ENCODE data around the gene FRMD1. TPM values are rescaled to one million over a fixed set of nuclear protein-coding genes. Genes with fewer than 3 reads are reported as not detected.

FRMD1 gene
- total RNA-seq, 2 experiments from 2014 or later, result not detected

DNA sequence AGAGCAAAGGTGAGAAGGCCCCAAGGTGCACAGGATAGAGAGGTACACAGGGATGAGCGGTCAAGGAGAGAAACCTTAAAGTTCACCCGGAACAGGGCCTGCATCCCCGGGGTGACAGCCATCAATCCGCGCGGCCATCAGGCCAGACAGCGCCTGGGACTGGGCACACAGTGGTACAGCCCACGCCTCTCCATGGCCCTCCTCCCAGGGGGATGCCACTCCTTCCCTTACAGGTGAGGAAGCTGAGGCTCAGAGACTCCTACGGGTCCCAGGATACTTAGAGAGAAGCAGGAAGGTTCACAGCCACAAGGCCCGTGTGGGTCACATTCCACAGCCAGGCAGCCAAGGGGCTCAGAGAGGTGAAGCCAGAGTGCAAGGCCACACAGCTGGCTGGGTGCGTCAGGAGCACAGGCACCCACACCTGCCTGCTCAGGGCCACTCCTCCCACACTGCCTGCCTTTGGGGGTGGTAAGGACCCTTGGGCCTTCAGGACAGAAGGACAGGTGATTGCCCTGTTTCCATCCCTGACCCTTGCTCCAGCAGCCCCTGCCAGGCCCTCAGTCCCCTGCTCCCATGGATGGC is 14.7 kb downstream of the FRMD1 start:
- no peaks in the 10 kb centered on the region for H3K36me3 ChIP-seq (ENCODE audit: insufficient read depth, low read length)
- H3K27ac ChIP-seq (ENCODE audit: low read depth in 1 of 2, low read length in 2 of 2), result no peak overlapping the region
- H3K4me3 Mint-ChIP-seq, result no peak overlapping the region
- H3K4me1 Mint-ChIP-seq (ENCODE audit: low read depth), result no peaks in the 10 kb centered on the region
- H3K9me3 ChIP-seq (ENCODE audit: control insufficient read depth in 1 of 2, insufficient read depth in 1 of 2, low read length in 2 of 2), result peaks cover 0 to 7% of the 10 kb centered on the region in 2 experiments
- intact Hi-C loops (cut with DNase I, micrococcal nuclease), result no loop called here
- H3K4me3 ChIP-seq (ENCODE audit: low read length), result no peak overlapping the region
- no peak for TF ChIP-seq CTCF (IDR thresholded peaks at IDR 0.05)
- H3K27ac Mint-ChIP-seq, result no peak overlapping the region
- ChIA-PET POLR2A (no interaction called here), CTCF (no interaction called here)
- no peak for DNase-seq
- H3K9me3 Mint-ChIP-seq, result no peaks in the 10 kb centered on the region
- no peak for ATAC-seq (ENCODE audit: poor library complexity)
- no peaks in the 10 kb centered on the region for H3K27me3 ChIP-seq (ENCODE audit: control insufficient read depth in 1 of 2, insufficient read depth in 2 of 2, low read length in 2 of 2)
- H3K36me3 Mint-ChIP-seq (ENCODE audit: low read depth), result no peaks in the 10 kb centered on the region
- no peaks in the 10 kb centered on the region for H3K27me3 Mint-ChIP-seq
- no peaks in the 10 kb centered on the region for H3K4me1 ChIP-seq (ENCODE audit: insufficient read depth, low read length)

GRCh38 chr6:168063431-168063830 is 15.6 kb downstream of the FRMD1 start:
- ATAC-seq (ENCODE audit: poor library complexity), result no peak
- no peaks in the 10 kb centered on the region for H3K36me3 ChIP-seq (ENCODE audit: insufficient read depth, low read length)
- H3K4me3 ChIP-seq (ENCODE audit: low read length), result no peak overlapping the region
- peaks cover 0 to 7% of the 10 kb centered on the region in 2 experiments for H3K9me3 ChIP-seq (ENCODE audit: control insufficient read depth in 1 of 2, insufficient read depth in 1 of 2, low read length in 2 of 2)
- no peaks in the 10 kb centered on the region for H3K9me3 Mint-ChIP-seq
- CTCF ChIA-PET, result no interaction called here
- H3K27ac ChIP-seq (ENCODE audit: low read depth in 1 of 2, low read length in 2 of 2), result no peak overlapping the region
- H3K36me3 Mint-ChIP-seq (ENCODE audit: low read depth), result no peaks in the 10 kb centered on the region
- DNase-seq, result no peak
- H3K4me1 Mint-ChIP-seq (ENCODE audit: low read depth), result no peaks in the 10 kb centered on the region
- no peaks in the 10 kb centered on the region for H3K27me3 ChIP-seq (ENCODE audit: control insufficient read depth in 1 of 2, insufficient read depth in 2 of 2, low read length in 2 of 2)
- POLR2A ChIA-PET, result no interaction called here
- no peaks in the 10 kb centered on the region for H3K4me1 ChIP-seq (ENCODE audit: insufficient read depth, low read length)
- no peaks in the 10 kb centered on the region for H3K27me3 Mint-ChIP-seq
- H3K4me3 Mint-ChIP-seq, result no peak overlapping the region
- H3K27ac Mint-ChIP-seq, result no peak overlapping the region
- TF ChIP-seq CTCF (IDR thresholded peaks at IDR 0.05), result no peak
- intact Hi-C loops (cut with DNase I, micrococcal nuclease), result no loop called here

DNA sequence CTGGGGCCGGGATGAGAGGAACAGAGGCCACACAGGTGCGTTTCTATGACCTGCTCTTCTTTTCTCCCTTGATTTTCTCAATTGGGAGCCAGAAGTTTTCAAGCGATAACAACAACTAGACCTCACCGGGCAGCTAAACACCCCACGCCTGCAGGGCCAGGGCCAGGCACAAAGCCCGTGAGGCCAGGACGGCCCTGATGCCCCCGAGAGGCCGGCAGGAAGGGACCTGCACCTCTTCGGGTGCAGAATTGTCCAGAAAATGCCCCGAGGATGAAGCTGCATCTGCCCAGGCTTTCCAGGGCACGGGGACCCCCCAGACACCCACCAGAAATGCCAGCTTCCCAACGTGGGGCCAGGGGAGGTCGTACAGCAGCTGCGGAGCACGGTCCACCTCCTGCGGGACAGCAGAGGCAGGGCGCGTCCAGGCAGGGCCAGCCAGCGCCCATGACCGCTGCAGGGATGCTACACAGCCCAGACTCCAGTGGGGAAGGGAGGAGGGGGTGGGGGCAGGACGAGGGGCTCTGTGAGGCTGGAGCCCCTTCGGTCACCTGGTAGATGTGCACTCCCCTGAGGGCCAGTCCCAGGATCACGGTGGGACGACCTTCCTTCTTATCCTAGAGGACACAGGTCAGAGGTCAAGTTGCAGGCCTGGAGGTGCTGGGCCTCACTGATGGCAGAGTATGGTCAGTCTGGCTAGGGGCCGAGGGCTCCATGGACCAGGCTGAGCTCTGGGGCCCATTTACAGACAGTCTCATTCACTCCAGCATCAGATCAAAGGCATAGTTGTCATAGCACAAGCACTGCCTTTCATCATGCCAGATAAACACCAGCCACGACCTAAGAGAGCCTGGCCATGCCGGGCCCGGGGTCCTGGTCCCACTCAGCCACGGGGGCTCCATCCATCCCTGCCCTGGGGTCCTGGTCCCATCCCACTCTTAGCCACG is 16.4 kb downstream of the FRMD1 start:
- H3K27ac ChIP-seq (ENCODE audit: low read depth in 1 of 2, low read length in 2 of 2), result no peak overlapping the region
- H3K27me3 Mint-ChIP-seq, result no peaks in the 10 kb centered on the region
- ATAC-seq (ENCODE audit: poor library complexity) (no peak), DNase-seq (no peak)
- TF ChIP-seq CTCF (IDR thresholded peaks at IDR 0.05), result no peak
- no peaks in the 10 kb centered on the region for H3K36me3 Mint-ChIP-seq (ENCODE audit: low read depth)
- H3K4me1 Mint-ChIP-seq (ENCODE audit: low read depth), result no peaks in the 10 kb centered on the region
- H3K27ac Mint-ChIP-seq, result no peak overlapping the region
- no peaks in the 10 kb centered on the region for H3K9me3 Mint-ChIP-seq
- intact Hi-C loops (cut with DNase I, micrococcal nuclease), result no loop called here
- H3K4me3 ChIP-seq (ENCODE audit: low read length), result no peak overlapping the region
- no peak overlapping the region for H3K4me3 Mint-ChIP-seq
- H3K36me3 ChIP-seq (ENCODE audit: insufficient read depth, low read length), result no peaks in the 10 kb centered on the region
- ChIA-PET POLR2A (no interaction called here), CTCF (no interaction called here)
- H3K27me3 ChIP-seq (ENCODE audit: control insufficient read depth in 1 of 2, insufficient read depth in 2 of 2, low read length in 2 of 2), result no peaks in the 10 kb centered on the region
- H3K9me3 ChIP-seq (ENCODE audit: control insufficient read depth in 1 of 2, insufficient read depth in 1 of 2, low read length in 2 of 2), result peaks cover 0 to 7% of the 10 kb centered on the region in 2 experiments
- no peaks in the 10 kb centered on the region for H3K4me1 ChIP-seq (ENCODE audit: insufficient read depth, low read length)

All from CD4-positive, alpha-beta T cell (primary cell).